Lower lobe of right lung (tissue), 2 donors: ENCODE results near the gene PCDHGA1. TPM values are rescaled to one million over a fixed set of nuclear protein-coding genes. Genes with fewer than 3 reads are reported as not detected.
A peak's percentile ranks its signal among the peaks of the same experiment; 100 is the strongest.
"Not testable (repeated sequence)": the region's sequence is repeated elsewhere in the genome, so short reads cannot be mapped to it uniquely, and the experiment has no call there.

Experiments
- ATAC-seq, 2 donors: fragments of 200-7000 bp; cut with Tn5 transposase; one replicate each; pipeline ENCODE4 v1.9.1; 2020 to 2022; ENCODE audit warnings: mild to moderate bottlenecking in 2 of 2, moderate library complexity in 2 of 2
- DNase-seq: peaks from one replicate; pipeline ENCODE4 v3.0.0-alpha.2; 2020
- H3K27ac ChIP-seq: fragments of 200-600 bp; one replicate; pipeline ENCODE4 v1.8.0; 2022
- H3K27me3 ChIP-seq: fragments of 200-600 bp; one replicate; pipeline ENCODE4 v1.8.0; 2022; ENCODE audit warnings: low read depth
- H3K36me3 ChIP-seq: fragments of 200-600 bp; one replicate; pipeline ENCODE4 v1.8.0; 2022; ENCODE audit warnings: mild to moderate bottlenecking
- H3K4me1 ChIP-seq: fragments of 200-600 bp; one replicate; pipeline ENCODE4 v1.8.0; 2022
- H3K4me3 ChIP-seq: fragments of 200-600 bp; one replicate; pipeline ENCODE4 v1.8.0; 2022; ENCODE audit warnings: mild to moderate bottlenecking
- H3K9me3 ChIP-seq: fragments of 200-600 bp; one replicate; pipeline ENCODE4 v1.8.0; 2022
- CTCF ChIP-seq: fragments of 200-600 bp; IDR thresholded peaks from one replicate; pipeline ENCODE4 v1.8.0; 2022; ENCODE audit warnings: antibody characterized with exemption, mild to moderate bottlenecking
- intact Hi-C: fragments of 100-400 bp; cut with DNase I; formaldehyde crosslinking; loops from one replicate; pipeline ENCODE4 v1.11.0; 2022
- total RNA-seq: library from RNA; stranded (reverse); fragmentation: NEBNext Ultra II Directional; extraction: Animal tissue kit (Norgen Biotek cat#: 25700); gene quantifications from one replicate; pipeline ENCODE4 v1.2.1, GENCODE V29; 2021
- donor health status: DM: no; HTN: yes; CAD: no; lungs with severe emphysema.

Gene PCDHGA1
- total RNA-seq, 1 donor from 2014 or later, result 0.53 TPM

DNA sequence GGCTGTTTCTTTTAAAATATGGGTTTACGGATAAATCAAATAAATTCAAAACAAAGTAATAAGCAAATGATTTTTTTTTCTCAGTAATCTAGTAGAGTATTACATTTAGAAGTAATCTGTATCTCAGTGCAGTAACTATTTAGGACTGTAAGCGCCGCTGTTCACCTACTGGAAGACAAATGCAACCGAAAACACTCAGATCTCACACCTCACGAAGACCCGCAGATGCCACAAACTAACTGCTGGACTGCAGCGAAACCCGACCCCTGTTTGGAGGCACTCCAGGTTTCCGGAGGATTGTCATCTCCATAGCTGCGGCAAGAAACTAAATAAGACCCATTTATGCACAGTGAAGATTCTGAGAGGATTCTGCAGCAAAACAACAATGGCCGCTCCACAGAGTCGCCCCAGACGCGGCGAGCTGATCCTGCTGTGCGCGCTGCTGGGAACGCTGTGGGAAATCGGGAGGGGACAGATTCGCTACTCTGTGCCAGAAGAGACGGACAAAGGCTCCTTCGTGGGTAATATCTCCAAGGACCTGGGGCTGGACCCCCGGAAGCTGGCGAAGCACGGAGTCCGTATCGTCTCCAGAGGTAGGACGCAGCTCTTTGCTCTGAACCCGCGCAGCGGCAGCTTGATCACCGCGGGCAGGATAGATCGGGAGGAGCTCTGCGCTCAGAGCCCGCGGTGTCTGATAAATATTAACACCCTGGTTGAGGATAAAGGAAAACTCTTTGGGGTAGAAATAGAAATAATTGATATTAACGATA is 62.3 kb downstream of the PCDHGA1 start, which contains the start of gene PCDHGA8:
TSS of gene PCDHGA8 (plus strand) at position 205 of the 770 bp plus-strand sequence. CDS start at position 386, 181 bp downstream.
- H3K9me3 ChIP-seq, result peaks cover 77% of the 10 kb centered on the region

DNA sequence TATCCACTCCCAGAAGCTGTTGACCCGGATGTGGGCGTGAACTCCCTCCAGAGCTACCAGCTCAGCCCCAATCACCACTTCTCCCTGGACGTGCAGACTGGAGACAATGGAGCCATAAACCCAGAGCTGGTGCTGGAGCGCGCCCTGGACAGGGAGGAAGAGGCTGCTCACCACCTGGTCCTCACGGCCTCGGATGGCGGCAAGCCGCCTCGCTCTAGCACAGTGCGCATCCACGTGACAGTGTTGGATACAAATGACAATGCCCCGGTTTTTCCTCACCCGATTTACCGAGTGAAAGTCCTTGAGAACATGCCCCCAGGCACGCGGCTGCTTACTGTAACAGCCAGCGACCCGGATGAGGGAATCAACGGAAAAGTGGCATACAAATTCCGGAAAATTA is 63.0 kb downstream of the PCDHGA1 start:
- Histone ChIP-seq H3K4me1 (no peaks in the 10 kb centered on the region), H3K27me3 (peaks cover 48% of the 10 kb centered on the region), H3K36me3 (no peaks in the 10 kb centered on the region), H3K27ac (no peak overlapping the region), H3K9me3 (peaks cover 79% of the 10 kb centered on the region), H3K4me3 (no peak overlapping the region)
- no peak for TF ChIP-seq CTCF
- intact Hi-C loops, result no loop called here
- DNase-seq, result no peak
- no peak for ATAC-seq

More for the DNA sequence above, 62.3 kb downstream of the PCDHGA1 start, which contains the start of gene PCDHGA8:
- no peaks in the 10 kb centered on the region for H3K36me3 ChIP-seq
- peaks cover 48% of the 10 kb centered on the region for H3K27me3 ChIP-seq
- no peak for ATAC-seq
- no peak within 1 kb of the TSS for H3K27ac ChIP-seq
- H3K4me3 ChIP-seq, result no peak within 1 kb of the TSS
- TF ChIP-seq CTCF, result no peak
- H3K4me1 ChIP-seq, result no peaks in the 10 kb centered on the region
- intact Hi-C loops, result no loop called here
- no peak for DNase-seq

GRCh38 chr5:141394401-141395187 is 64.3 kb downstream of the PCDHGA1 start:
- peaks cover 53% of the 10 kb centered on the region for H3K27me3 ChIP-seq
- H3K9me3 ChIP-seq, result peaks cover 77% of the 10 kb centered on the region
- ATAC-seq, DNase-seq, H3K36me3 ChIP-seq, H3K4me1 ChIP-seq, intact Hi-C loops, H3K4me3 ChIP-seq, H3K27ac ChIP-seq: not testable (repeated sequence)

DNA sequence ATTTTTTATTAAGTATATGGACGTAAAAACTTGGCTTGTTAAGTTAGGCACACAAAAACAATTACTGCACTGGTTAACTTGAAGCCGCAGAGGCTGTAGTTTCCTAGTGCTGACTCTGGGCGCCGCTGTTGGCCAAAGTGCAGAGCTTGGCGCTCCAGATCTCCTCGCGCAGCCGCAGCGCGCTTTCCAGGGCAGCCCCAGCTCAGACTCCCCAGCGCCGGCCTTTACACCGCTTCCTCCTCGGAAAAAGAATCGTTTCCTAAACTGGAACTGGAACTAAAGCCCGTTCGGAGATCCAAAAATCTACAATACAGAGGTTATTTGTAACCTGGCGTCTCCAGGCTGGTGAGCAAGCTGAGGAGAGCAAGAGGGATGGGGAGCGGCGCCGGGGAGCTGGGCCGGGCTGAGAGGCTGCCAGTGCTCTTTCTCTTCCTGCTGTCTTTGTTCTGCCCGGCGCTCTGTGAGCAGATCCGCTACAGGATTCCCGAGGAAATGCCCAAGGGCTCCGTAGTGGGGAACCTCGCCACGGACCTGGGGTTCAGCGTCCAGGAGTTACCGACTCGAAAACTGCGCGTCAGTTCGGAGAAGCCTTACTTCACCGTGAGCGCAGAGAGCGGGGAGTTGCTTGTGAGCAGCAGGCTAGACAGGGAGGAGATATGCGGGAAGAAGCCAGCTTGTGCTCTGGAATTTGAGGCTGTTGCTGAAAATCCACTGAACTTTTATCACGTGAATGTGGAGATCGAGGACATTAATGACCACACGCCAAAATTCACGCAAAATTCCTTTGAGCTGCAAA is 67.6 kb downstream of the PCDHGA1 start, which contains the start of gene PCDHGB5:
TSS of gene PCDHGB5 (plus strand) at position 192 of the 796 bp plus-strand sequence. CDS start at position 373, 181 bp downstream.
- H3K4me1 ChIP-seq, DNase-seq, intact Hi-C loops, H3K36me3 ChIP-seq, H3K27ac ChIP-seq: not testable (repeated sequence)
- peak; percentile 60 for TF ChIP-seq CTCF
- Histone ChIP-seq H3K4me3 (peak within 1 kb of the TSS; percentile 39), H3K27me3 (peaks cover 47% of the 10 kb centered on the region), H3K9me3 (peaks cover 68% of the 10 kb centered on the region)
- peak; percentile 93 to 98 for ATAC-seq

GRCh38 chr5:141398608-141399007 is 68.3 kb downstream of the PCDHGA1 start:
- Histone ChIP-seq H3K36me3 (no peaks in the 10 kb centered on the region), H3K27me3 (peaks cover 45% of the 10 kb centered on the region), H3K27ac (no peak overlapping the region), H3K4me3 (no peak overlapping the region), H3K9me3 (peaks cover 68% of the 10 kb centered on the region), H3K4me1 (no peaks in the 10 kb centered on the region)
- ATAC-seq (no peak), DNase-seq (no peak)
- intact Hi-C loops, result no loop called here
- TF ChIP-seq CTCF, result no peak
